ENCODE data around the gene RBM20.

DNA sequence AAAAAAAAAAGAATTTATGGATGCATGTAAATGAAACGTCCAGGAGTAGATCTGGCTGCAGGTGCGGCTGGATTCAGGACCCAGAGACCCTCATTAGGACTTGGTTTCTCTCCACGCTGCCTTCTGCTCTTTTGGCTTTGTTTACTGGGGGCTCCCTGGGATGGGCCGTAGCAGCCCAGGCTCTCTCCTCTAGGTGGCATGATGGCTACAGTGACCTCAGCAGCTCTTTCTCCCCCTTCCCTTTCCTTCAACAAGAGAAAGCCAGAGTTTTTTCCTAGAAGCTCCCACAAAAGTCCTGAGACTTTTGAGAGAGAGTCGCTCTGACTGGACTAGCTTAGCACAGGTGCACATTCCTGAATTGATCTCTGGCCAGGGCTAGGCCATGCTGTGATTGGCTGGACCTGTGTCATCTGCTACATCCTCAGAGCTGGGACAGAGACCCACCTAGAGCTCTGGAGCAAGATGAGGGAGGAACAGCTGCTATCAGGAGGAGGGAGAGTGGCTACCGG, 159.7 kb downstream of the RBM20 start:
- TF ChIP-seq POLR2A (IDR thresholded peaks at IDR 0.05; ENCODE audit: low read length) (no peak), REST (IDR thresholded peaks at IDR 0.05) (no peak), NR3C1 (IDR thresholded peaks at IDR 0.05) (no peak), HOXB13 (CRISPR knock-in tag; IDR thresholded peaks at IDR 0.05; ENCODE audit: low read depth) (no peak)

All from A549 (cell line).